Tibial artery (tissue), 4 donors: ENCODE results near the gene TNRC6B.

Source experiments
- DNase-seq, 2 donors: peaks; one replicate each; pipeline ENCODE4 v3.0.0-alpha.2; 2019
- H3K27ac ChIP-seq, 2 donors: fragments of 200-600 bp; sonication (generic) in 1 of 2; 1 replicate in 1 of 2; 2 replicates in 1 of 2; pipeline ENCODE4 v1.5.1; 2018 to 2019; ENCODE audit warnings: mild to moderate bottlenecking in 1 of 2
- H3K27me3 ChIP-seq, 2 donors: fragments of 200-600 bp; sonication (generic) in 1 of 2; one replicate each; pipeline versions ENCODE4 v1.5.1 to v1.6.0; 2016 to 2019
- H3K36me3 ChIP-seq, 3 donors: fragments of 200-600 bp; sonication (generic) in 2 of 3; one replicate each; pipeline ENCODE4 v1.5.1; 2016 to 2019; ENCODE audit warnings: mild to moderate bottlenecking in 2 of 3
- H3K4me1 ChIP-seq, 4 donors: fragments of 200-600 bp; sonication (generic) in 2 of 4; 1 replicate in 3 of 4; 2 replicates in 1 of 4; pipeline ENCODE4 v1.5.1; 2016 to 2019
- H3K4me3 ChIP-seq, 2 donors: fragments of 200-600 bp; sonication (generic) in 1 of 2; 1 replicate in 1 of 2; 2 replicates in 1 of 2; pipeline ENCODE4 v1.5.1; 2018 to 2019; ENCODE audit warnings: mild to moderate bottlenecking in 2 of 2
- H3K9me3 ChIP-seq, 3 donors: fragments of 200-600 bp; sonication (generic) in 1 of 3; one replicate each; pipeline ENCODE4 v1.5.1; 2016 to 2019
- intact Hi-C: fragments of 100-400 bp; cut with DNase I; formaldehyde crosslinking; loops from one replicate; pipeline ENCODE4 v1.15.0; 2023; ENCODE audit warnings: low total_unique reads
- TF ChIP-seq, protein P1 (sequence below), 2 experiments: fragments of 200-600 bp in 1 of 2; fragments of 450-650 bp in 1 of 2; IDR thresholded peaks; one replicate each; pipeline ENCODE4 v1.5.1; 2017 to 2019; ENCODE audit warnings: antibody characterized with exemption in 2 of 2, mild to moderate bottlenecking in 1 of 2, moderate library complexity in 1 of 2

The TNRC6B gene

DNA sequence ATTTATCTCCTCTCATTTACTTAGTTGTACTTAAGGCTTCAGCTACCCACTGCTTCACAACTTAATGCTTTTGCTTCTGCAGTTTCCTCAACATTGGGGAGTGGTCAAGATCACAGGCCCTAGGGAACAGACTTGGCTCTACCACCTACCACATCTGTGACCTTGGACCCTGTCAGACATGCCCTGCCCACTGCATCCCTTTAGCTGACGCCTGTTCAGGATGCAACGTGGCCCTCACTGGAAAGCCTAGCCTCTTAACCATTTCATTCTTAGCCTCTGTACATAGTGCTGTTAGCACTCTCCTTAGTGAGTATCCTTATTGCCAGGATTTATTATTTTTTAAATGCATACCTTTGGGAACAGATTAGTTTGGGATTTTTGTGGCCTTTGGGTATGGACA lies 34.4 kb downstream of the TNRC6B start:
- TF ChIP-seq, protein P1, sequence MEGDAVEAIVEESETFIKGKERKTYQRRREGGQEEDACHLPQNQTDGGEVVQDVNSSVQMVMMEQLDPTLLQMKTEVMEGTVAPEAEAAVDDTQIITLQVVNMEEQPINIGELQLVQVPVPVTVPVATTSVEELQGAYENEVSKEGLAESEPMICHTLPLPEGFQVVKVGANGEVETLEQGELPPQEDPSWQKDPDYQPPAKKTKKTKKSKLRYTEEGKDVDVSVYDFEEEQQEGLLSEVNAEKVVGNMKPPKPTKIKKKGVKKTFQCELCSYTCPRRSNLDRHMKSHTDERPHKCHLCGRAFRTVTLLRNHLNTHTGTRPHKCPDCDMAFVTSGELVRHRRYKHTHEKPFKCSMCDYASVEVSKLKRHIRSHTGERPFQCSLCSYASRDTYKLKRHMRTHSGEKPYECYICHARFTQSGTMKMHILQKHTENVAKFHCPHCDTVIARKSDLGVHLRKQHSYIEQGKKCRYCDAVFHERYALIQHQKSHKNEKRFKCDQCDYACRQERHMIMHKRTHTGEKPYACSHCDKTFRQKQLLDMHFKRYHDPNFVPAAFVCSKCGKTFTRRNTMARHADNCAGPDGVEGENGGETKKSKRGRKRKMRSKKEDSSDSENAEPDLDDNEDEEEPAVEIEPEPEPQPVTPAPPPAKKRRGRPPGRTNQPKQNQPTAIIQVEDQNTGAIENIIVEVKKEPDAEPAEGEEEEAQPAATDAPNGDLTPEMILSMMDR (IDR thresholded peaks at IDR 0.05) = no peak
- no peaks in the 10 kb centered on the region for H3K27me3 ChIP-seq
- intact Hi-C loops = no loop called here
- H3K9me3 ChIP-seq = no peaks in the 10 kb centered on the region
- DNase-seq = no peak
- peaks cover 0 to 72% (median 35%) of the 10 kb centered on the region in 4 donors for H3K4me1 ChIP-seq
- H3K36me3 ChIP-seq = no peaks in the 10 kb centered on the region
- no peak overlapping the region for H3K4me3 ChIP-seq
- no peak overlapping the region for H3K27ac ChIP-seq

DNA sequence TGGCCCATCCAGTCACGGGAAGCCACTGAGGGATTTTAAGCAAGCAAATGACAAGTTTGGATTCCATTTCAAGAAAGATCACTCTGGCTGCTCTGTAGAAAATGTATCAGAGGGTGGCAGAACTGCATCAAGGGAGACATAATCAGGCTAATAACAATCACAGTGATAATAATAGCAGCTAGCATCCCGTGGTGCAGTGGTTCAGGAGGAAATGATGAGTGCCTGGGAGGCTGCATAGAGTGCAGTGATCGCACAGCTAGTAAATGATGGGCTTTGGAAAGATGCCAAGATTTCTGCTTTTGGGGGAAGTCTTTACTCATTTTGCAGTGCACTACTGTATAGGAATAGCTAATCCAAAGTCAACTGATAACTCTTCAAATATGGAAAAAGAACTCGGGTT lies 35.8 kb downstream of the TNRC6B start:
- Histone ChIP-seq H3K4me1 (peaks cover 0 to 61% (median 34%) of the 10 kb centered on the region in 4 donors), H3K4me3 (no peak overlapping the region), H3K36me3 (no peaks in the 10 kb centered on the region), H3K9me3 (no peaks in the 10 kb centered on the region), H3K27ac (no peak overlapping the region), H3K27me3 (no peaks in the 10 kb centered on the region)
- no peak for DNase-seq
- intact Hi-C loops = no loop called here
- TF ChIP-seq, protein P1 (IDR thresholded peaks at IDR 0.05) = no peak

DNA sequence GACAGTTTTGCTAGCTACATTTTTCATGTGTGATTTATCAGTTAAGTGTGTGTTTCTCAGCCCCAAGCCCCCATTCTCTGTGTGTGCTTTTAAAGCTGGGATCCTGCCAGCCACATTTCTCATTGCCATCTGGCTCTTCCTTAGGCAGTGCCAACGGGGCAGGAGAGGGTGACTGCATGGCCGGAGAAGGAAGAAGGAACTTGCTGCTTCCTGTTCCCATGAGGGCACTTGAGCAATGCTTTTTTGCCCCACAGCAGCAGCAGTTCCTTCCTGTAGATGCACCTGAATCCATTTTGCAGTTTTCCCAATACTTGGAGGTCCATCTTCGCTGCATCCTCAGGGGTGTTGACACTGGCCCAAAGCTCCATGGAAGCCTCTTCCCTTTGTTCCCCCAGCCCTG lies 37.5 kb downstream of the TNRC6B start:
- TF ChIP-seq, protein P1 (IDR thresholded peaks at IDR 0.05) = no peak
- peak in 1 of 2 donors; percentile 52 for DNase-seq
- no peaks in the 10 kb centered on the region for H3K36me3 ChIP-seq
- peaks cover 0 to 59% (median 28%) of the 10 kb centered on the region in 4 donors for H3K4me1 ChIP-seq
- no peaks in the 10 kb centered on the region for H3K9me3 ChIP-seq
- H3K27ac ChIP-seq = no peak overlapping the region
- no peaks in the 10 kb centered on the region for H3K27me3 ChIP-seq
- intact Hi-C loops = no loop called here
- H3K4me3 ChIP-seq = no peak overlapping the region

DNA sequence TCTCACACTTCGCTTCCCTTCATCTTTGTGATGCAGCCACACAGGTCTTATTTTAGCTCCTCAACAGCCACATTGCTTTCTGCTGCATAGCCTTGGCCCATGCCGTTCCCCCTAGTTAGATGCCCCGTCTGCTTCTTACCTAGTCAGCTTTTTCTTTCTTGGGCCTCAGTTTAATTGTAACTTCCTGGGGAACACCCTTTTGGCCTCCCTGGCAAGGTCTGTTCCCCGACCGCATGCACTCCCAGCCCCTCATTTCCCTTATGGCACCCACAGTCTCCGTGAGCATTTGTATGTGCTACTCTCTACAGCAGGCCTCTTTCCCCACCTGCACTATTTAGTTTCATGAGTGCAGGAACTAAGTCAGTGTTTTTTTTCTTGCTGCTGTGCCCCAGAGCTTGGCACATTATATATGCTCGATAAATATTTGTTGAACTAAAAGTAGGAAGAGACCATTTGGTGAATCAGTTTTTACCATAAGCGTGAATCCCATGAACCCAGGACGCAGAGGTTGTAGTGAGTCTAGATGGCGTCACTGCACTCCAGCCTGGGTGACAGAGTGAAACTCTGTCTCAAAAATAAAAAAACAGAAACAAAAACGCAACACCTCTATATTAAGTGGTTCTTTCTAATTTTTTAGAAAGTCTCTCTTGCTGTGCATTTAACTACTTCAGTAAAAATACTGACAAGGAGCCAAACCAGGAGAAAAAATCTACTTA lies 38.5 kb downstream of the TNRC6B start:
- intact Hi-C loops = no loop called here
- peaks cover 0 to 59% (median 34%) of the 10 kb centered on the region in 4 donors for H3K4me1 ChIP-seq
- H3K27me3 ChIP-seq = no peaks in the 10 kb centered on the region
- H3K27ac ChIP-seq = no peak overlapping the region
- no peaks in the 10 kb centered on the region for H3K36me3 ChIP-seq
- no peak overlapping the region for H3K4me3 ChIP-seq
- TF ChIP-seq, protein P1 (IDR thresholded peaks at IDR 0.05) = no peak
- no peaks in the 10 kb centered on the region for H3K9me3 ChIP-seq
- no peak for DNase-seq

DNA sequence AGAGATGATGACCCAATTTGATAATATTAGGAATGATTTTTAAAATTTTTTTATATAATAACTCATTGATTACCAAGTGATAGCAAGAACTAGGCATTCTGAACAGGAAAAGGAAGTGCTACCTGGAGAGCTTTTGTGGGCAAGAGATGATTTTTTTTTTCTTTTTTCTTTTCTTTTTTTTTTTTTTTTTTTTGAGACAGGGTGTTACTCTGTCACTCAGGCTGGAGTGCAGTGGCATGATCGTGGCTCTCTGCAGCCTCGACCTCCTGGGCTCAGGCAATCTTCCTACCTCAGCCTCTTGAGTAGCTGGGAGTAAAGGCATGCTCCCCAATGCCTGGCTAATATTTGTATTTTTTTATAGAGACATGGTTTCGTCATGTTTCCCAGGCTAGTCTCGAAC lies 40.4 kb downstream of the TNRC6B start:
- intact Hi-C loops = no loop called here

More for the DNA sequence above, 40.4 kb downstream of the TNRC6B start:
- Histone ChIP-seq H3K4me1 (peaks cover 0 to 45% (median 26%) of the 10 kb centered on the region in 4 donors), H3K36me3 (no peaks in the 10 kb centered on the region), H3K27ac (no peak overlapping the region), H3K9me3 (no peaks in the 10 kb centered on the region), H3K4me3 (no peak overlapping the region), H3K27me3 (no peaks in the 10 kb centered on the region)
- TF ChIP-seq, protein P1 (IDR thresholded peaks at IDR 0.05) = no peak
- DNase-seq = no peak
